K562 (cell line): ENCODE results near the gene CISTR. TPM values are rescaled to one million over a fixed set of nuclear protein-coding genes. Genes with fewer than 3 reads are reported as not detected.

ENCODE experiments used
- CEBPG ChIP-seq, 3 experiments: fragments of 200-800 bp in 1 of 3; sonication (Bioruptor generic) in 1 of 3; sonication (generic) in 1 of 3; formaldehyde crosslinking in 1 of 3; IDR thresholded peaks in 2 of 3; conservative IDR thresholded peaks in 1 of 3; 2 replicates each; pipeline versions ENCODE4 v1.6.1 to v1.8.0; 2016 to 2022; ENCODE audit warnings: missing compliant biosample characterization in 2 of 3, missing genetic modification characterization in 2 of 3, mild to moderate bottlenecking in 1 of 3, missing genetic modification reagents in 1 of 3
- EP300 ChIP-seq: IDR thresholded peaks from 2 replicates; pipeline ENCODE4 v1.6.1; 2012; ENCODE audit warnings: low read length, improper control_type of control experiment
- FOSL1 ChIP-seq: fragments of 200-800 bp; sonication (Bioruptor generic); conservative IDR thresholded peaks from 2 replicates; pipeline ENCODE4 v1.6.1; 2016; ENCODE audit warnings: missing genetic modification characterization, missing compliant biosample characterization
- FOXP4 ChIP-seq: sonication (generic); formaldehyde crosslinking; IDR thresholded peaks from 2 replicates; pipeline ENCODE4 v1.8.0; 2022; ENCODE audit warnings: mild to moderate bottlenecking, missing genetic modification reagents, borderline replicate concordance
- GTF3C2 ChIP-seq: IDR thresholded peaks from 3 replicates; pipeline ENCODE4 v1.6.1; 2011; ENCODE audit warnings: borderline replicate concordance, mild to moderate bottlenecking, moderate library complexity; ENCODE audit not compliant: insufficient read length; ENCODE audit errors: extremely low read depth
- HEY1 ChIP-seq: fragments of 250-450 bp; sonication (Bioruptor Pico); IDR thresholded peaks from 2 replicates; pipeline ENCODE4 v1.5.0; 2020; ENCODE audit warnings: mild to moderate bottlenecking, moderate library complexity, borderline replicate concordance
- JUNB ChIP-seq: fragments of 450-650 bp; formaldehyde crosslinking; conservative IDR thresholded peaks from 2 replicates; pipeline ENCODE4 v1.4.0; 2020; ENCODE audit warnings: mild to moderate bottlenecking
- NFRKB ChIP-seq: fragments of 450-650 bp; IDR thresholded peaks from 2 replicates; pipeline ENCODE4 v1.6.1; 2016; ENCODE audit warnings: low read depth
- NR1H2 ChIP-seq: sonication (generic); formaldehyde crosslinking; IDR thresholded peaks from 2 replicates; pipeline ENCODE4 v1.4.0; 2020; ENCODE audit warnings: mild to moderate bottlenecking, missing genetic modification reagents
- NUFIP1 ChIP-seq: fragments of 450-650 bp; IDR thresholded peaks from 2 replicates; pipeline ENCODE4 v1.6.1; 2018; ENCODE audit not compliant: partially characterized antibody
- PATZ1 ChIP-seq: fragments of 250-450 bp; sonication (Bioruptor Pico); IDR thresholded peaks from 2 replicates; pipeline ENCODE4 v1.5.0; 2020; ENCODE audit warnings: mild to moderate bottlenecking, borderline replicate concordance
- PRPF4 ChIP-seq: fragments of 200-400 bp; formaldehyde crosslinking; IDR thresholded peaks from one replicate; pipeline ENCODE4 v1.6.1; 2017; ENCODE audit warnings: low read length, low read depth, mild to moderate bottlenecking; ENCODE audit not compliant: insufficient read depth, poor library complexity, severe bottlenecking
- SRSF1 ChIP-seq: fragments of 200-400 bp; formaldehyde crosslinking; IDR thresholded peaks from 2 replicates; pipeline ENCODE4 v1.6.1; 2017; ENCODE audit warnings: mild to moderate bottlenecking, low read depth, low read length, moderate library complexity
- TCFL5 ChIP-seq: fragments of 250-450 bp; sonication (Bioruptor Pico); conservative IDR thresholded peaks from 2 replicates; pipeline ENCODE4 v1.6.1; 2021; ENCODE audit warnings: mild to moderate bottlenecking, moderate library complexity, matching md5 sums
- THAP7 ChIP-seq: fragments of 250-450 bp; sonication (Bioruptor Pico); IDR thresholded peaks from 2 replicates; pipeline ENCODE4 v1.5.0; 2021
- XRCC3 ChIP-seq: fragments of 450-650 bp; IDR thresholded peaks from 2 replicates; pipeline ENCODE4 v1.6.1; 2017; ENCODE audit warnings: mild to moderate bottlenecking, moderate library complexity
- ZBTB17 ChIP-seq: fragments of 450-650 bp; formaldehyde crosslinking; IDR thresholded peaks from 2 replicates; pipeline ENCODE4 v1.4.0; 2020; ENCODE audit warnings: mild to moderate bottlenecking
- ZNF384 ChIP-seq: IDR thresholded peaks from 2 replicates; pipeline ENCODE4 v1.6.1; 2012; ENCODE audit warnings: low read depth, low read length, improper control_type of control experiment
- ZNF707 ChIP-seq: fragments of 250-450 bp; sonication (Bioruptor Pico); conservative IDR thresholded peaks from 2 replicates; pipeline ENCODE4 v1.8.0; 2022; ENCODE audit warnings: inconsistent platforms, mild to moderate bottlenecking, moderate library complexity
- polyA plus RNA-seq, 8 experiments: library from polyadenylated mRNA; depleted of rRNA in 4 of 8; stranded (reverse) in 5 of 8; unstranded in 3 of 8; fragments of >200 nt; fragmentation: Nextera tagmentation in 2 of 8; fragmentation: Illumina TruSeq in 1 of 8; extraction: Ambion mirVana in 2 of 8; extraction: Trizol in 1 of 8; gene quantifications; 2 replicates each; pipeline versions ENCODE4 v1.2.1 to v1.2.3, GENCODE V29; 2011 to 2014; ENCODE audit warnings: inconsistent platforms in 1 of 8, missing spikeins in 1 of 8
- total RNA-seq, 7 experiments: library from RNA; depleted of rRNA in 6 of 7; stranded (reverse); fragments of >200 nt in 6 of 7; fragmentation: Illumina TruSeq in 2 of 7; extraction: Trizol in 2 of 7; gene quantifications; 2 replicates each; pipeline versions ENCODE4 v1.2.1 to v1.2.3, GENCODE V29; 2011 to 2021; ENCODE audit warnings: low replicate concordance in 1 of 7

The CISTR gene
- total and polyA plus RNA-seq, 9 of the 15 experiments (the other 6 are each of a cell fraction or from before 2014, with no cell fraction given), result not detected

GRCh38 chr12:53727310-53728041 lies 24.3 kb downstream of the CISTR start, which contains the start of gene CALCOCO1 (continued):
- TF ChIP-seq FOXP4 (CRISPR knock-in tag) (0 out of 2 replicates have a peak, but pooled peaks have one; percentile 70), ZNF384 (no peak), CEBPG (CRISPR knock-in tag; IDR thresholded peaks at IDR 0.05) (0 out of 2 replicates have a peak, but pooled peaks have one; percentile 22), CEBPG (tag; conservative IDR thresholded peaks at IDR 0.05 in 1 of 2, IDR thresholded peaks at IDR 0.05 in 1 of 2) (no peak; a peak in 1 of 4 replicates), ZNF707 (CRISPR knock-in tag) (no peak), NFRKB (0 out of 2 replicates have a peak, but pooled peaks have one; percentile 61), GTF3C2 (no peak), PRPF4 (no peak), XRCC3 (no peak), FOSL1 (tag) (peak; percentile 51; the same call in 1 of the 2 replicates), PATZ1 (no peak), THAP7 (CRISPR knock-in tag) (no peak), JUNB (CRISPR knock-in tag) (no peak), NR1H2 (no peak), HEY1 (CRISPR knock-in tag) (no peak), SRSF1 (no peak), NUFIP1 (no peak), ZBTB17 (CRISPR knock-in tag) (peak; percentile 86), EP300 (peak; percentile 6; the same call in 1 of the 2 replicates), TCFL5 (CRISPR knock-in tag) (0 out of 2 replicates have a peak, but pooled peaks have one; percentile 47)
